Measurements from ENCODE around the gene WDHD1. TPM values are rescaled to one million over a fixed set of nuclear protein-coding genes. Genes with fewer than 3 reads are reported as not detected.

Gene WDHD1
- polyA plus RNA-seq, 1 donor (not counting 4 experiments of a cell fraction or from before 2014, with no cell fraction given): 13.0 TPM

- no peak overlapping the region for H3K9ac ChIP-seq (ENCODE audit: control insufficient read depth, extremely low read depth, insufficient read depth, low read length)
- no peaks in the 10 kb centered on the region for H3K27me3 ChIP-seq (ENCODE audit: control insufficient read depth, extremely low read depth, insufficient read depth, low read length)
- no peaks in the 10 kb centered on the region for H3K9me3 ChIP-seq (ENCODE audit: control insufficient read depth, low read depth, low read length)
- dilution Hi-C loops (cut with MboI; ENCODE audit: extremely low pct_ligation_motif_present, low sequenced_read_pairs): no loop called here
- no peak overlapping the region for H2AFZ ChIP-seq (ENCODE audit: control insufficient read depth, low read length)
- H3K36me3 ChIP-seq (ENCODE audit: control insufficient read depth in 2 of 2, extremely low read depth in 1 of 2, insufficient read depth in 2 of 2, low read length in 2 of 2): no peaks in the 10 kb centered on the region
- FAIRE-seq (no peak), DNase-seq (ENCODE audit: low read depth, low spot score) (no peak)
- H3K27ac ChIP-seq (ENCODE audit: control insufficient read depth, insufficient read depth, low read length): no peak overlapping the region
- TF ChIP-seq CTCF (optimal IDR thresholded peaks at IDR 0.05 in 1 of 3, IDR thresholded peaks at IDR 0.05 in 1 of 3, conservative IDR thresholded peaks at IDR 0.05 in 1 of 3; ENCODE audit: extremely low read depth in 1 of 3, insufficient read depth in 2 of 3, low read length in 3 of 3) (no peak), EZH2 (IDR thresholded peaks at IDR 0.05; ENCODE audit: low read length) (no peak)
- no peak overlapping the region for H3K4me2 ChIP-seq (ENCODE audit: control insufficient read depth, extremely low read depth, insufficient read depth, low read depth, low read length)
- H3K9me1 ChIP-seq (ENCODE audit: control insufficient read depth, extremely low read depth, insufficient read depth, low read length): no peaks in the 10 kb centered on the region
- H3K79me2 ChIP-seq (ENCODE audit: control insufficient read depth, insufficient read depth, low read length): no peaks in the 10 kb centered on the region
- H3K4me3 ChIP-seq (ENCODE audit: control insufficient read depth in 2 of 3, extremely low read depth in 1 of 3, insufficient read depth in 2 of 3, low read depth in 1 of 3, low read length in 3 of 3): no peak overlapping the region
- no peaks in the 10 kb centered on the region for H3K4me1 ChIP-seq (ENCODE audit: control insufficient read depth, extremely low read depth, insufficient read depth, low read length)
- H4K20me1 ChIP-seq (ENCODE audit: control insufficient read depth, extremely low read depth, insufficient read depth, low read length): no peaks in the 10 kb centered on the region
Observed at GRCh38 chr14:54919330-54919729, 107.6 kb downstream of the WDHD1 start.

GRCh38 chr14:54918427-54918826 is 108.5 kb downstream of the WDHD1 start:
- no peak overlapping the region for H2AFZ ChIP-seq (ENCODE audit: control insufficient read depth, low read length)
- DNase-seq (ENCODE audit: low read depth, low spot score) (no peak), FAIRE-seq (no peak)
- no peaks in the 10 kb centered on the region for H3K36me3 ChIP-seq (ENCODE audit: control insufficient read depth in 2 of 2, extremely low read depth in 1 of 2, insufficient read depth in 2 of 2, low read length in 2 of 2)
- no peak overlapping the region for H3K9ac ChIP-seq (ENCODE audit: control insufficient read depth, extremely low read depth, insufficient read depth, low read length)
- dilution Hi-C loops (cut with MboI; ENCODE audit: extremely low pct_ligation_motif_present, low sequenced_read_pairs): no loop called here
- no peaks in the 10 kb centered on the region for H3K9me3 ChIP-seq (ENCODE audit: control insufficient read depth, low read depth, low read length)
- no peaks in the 10 kb centered on the region for H3K4me1 ChIP-seq (ENCODE audit: control insufficient read depth, extremely low read depth, insufficient read depth, low read length)
- no peak overlapping the region for H3K27ac ChIP-seq (ENCODE audit: control insufficient read depth, insufficient read depth, low read length)
- H3K27me3 ChIP-seq (ENCODE audit: control insufficient read depth, extremely low read depth, insufficient read depth, low read length): no peaks in the 10 kb centered on the region
- H3K79me2 ChIP-seq (ENCODE audit: control insufficient read depth, insufficient read depth, low read length): no peaks in the 10 kb centered on the region
- TF ChIP-seq CTCF (optimal IDR thresholded peaks at IDR 0.05 in 1 of 3, IDR thresholded peaks at IDR 0.05 in 1 of 3, conservative IDR thresholded peaks at IDR 0.05 in 1 of 3; ENCODE audit: extremely low read depth in 1 of 3, insufficient read depth in 2 of 3, low read length in 3 of 3) (no peak), EZH2 (IDR thresholded peaks at IDR 0.05; ENCODE audit: low read length) (no peak)
- H4K20me1 ChIP-seq (ENCODE audit: control insufficient read depth, extremely low read depth, insufficient read depth, low read length): no peaks in the 10 kb centered on the region
- no peak overlapping the region for H3K4me2 ChIP-seq (ENCODE audit: control insufficient read depth, extremely low read depth, insufficient read depth, low read depth, low read length)
- H3K9me1 ChIP-seq (ENCODE audit: control insufficient read depth, extremely low read depth, insufficient read depth, low read length): no peaks in the 10 kb centered on the region
- no peak overlapping the region for H3K4me3 ChIP-seq (ENCODE audit: control insufficient read depth in 2 of 3, extremely low read depth in 1 of 3, insufficient read depth in 2 of 3, low read depth in 1 of 3, low read length in 3 of 3)
